GM18861 (cell line): ENCODE results near the gene FBLIM1.

Experiments
- ATAC-seq: cut with Tn5 transposase; IDR thresholded peaks from one replicate; pipeline ENCODE4 v1.9.1; 2021; ENCODE audit not compliant: unreplicated experiment

Gene FBLIM1

GRCh38 chr1:15747378-15747777 is 11.2 kb upstream of the FBLIM1 start:
- no peak for ATAC-seq

- ATAC-seq: no peak
Measured at GRCh38 chr1:15748264-15748663, 10.3 kb upstream of the FBLIM1 start.

GRCh38 chr1:15748690-15749398 is 9.8 kb upstream of the FBLIM1 start:
- ATAC-seq: no peak

- no peak for ATAC-seq
Measured at GRCh38 chr1:15749399-15750291, 8.9 kb upstream of the FBLIM1 start.

GRCh38 chr1:15750924-15751323 is 7.7 kb upstream of the FBLIM1 start:
- no peak for ATAC-seq

- no peak for ATAC-seq
Measured at GRCh38 chr1:15751717-15752116, 6.9 kb upstream of the FBLIM1 start.

GRCh38 chr1:15753776-15754175 is 4.8 kb upstream of the FBLIM1 start:
- ATAC-seq: no peak

GRCh38 chr1:15755021-15755645 is 3.5 kb upstream of the FBLIM1 start:
- no peak for ATAC-seq

- no peak for ATAC-seq
Measured at GRCh38 chr1:15755646-15756040, 3.0 kb upstream of the FBLIM1 start.

GRCh38 chr1:15756143-15757015 is 2.2 kb upstream of the FBLIM1 start:
- ATAC-seq: no peak

GRCh38 chr1:15757016-15757543 is 1.5 kb upstream of the FBLIM1 start:
- ATAC-seq: no peak

- ATAC-seq: no peak
Measured at GRCh38 chr1:15757575-15758342, 836 bp upstream of the FBLIM1 start.

GRCh38 chr1:15758953-15759661 is 512 bp downstream of the FBLIM1 start:
- ATAC-seq: no peak

- ATAC-seq: no peak
Measured at GRCh38 chr1:15760520-15761211, 2.1 kb downstream of the FBLIM1 start.

- no peak for ATAC-seq
Measured at GRCh38 chr1:15761366-15762128, 3.0 kb downstream of the FBLIM1 start.

- no peak for ATAC-seq
Measured at GRCh38 chr1:15762546-15762945, 4.0 kb downstream of the FBLIM1 start.

GRCh38 chr1:15764269-15764764 is 5.7 kb downstream of the FBLIM1 start:
- no peak for ATAC-seq

GRCh38 chr1:15764890-15765289 is 6.3 kb downstream of the FBLIM1 start:
- ATAC-seq: no peak
